ENCODE results near the gene RCAN1.

GRCh38 chr21:34649400-34649799 is 34.5 kb upstream of the RCAN1 start:
- TF ChIP-seq POLR2A (IDR thresholded peaks at IDR 0.05; ENCODE audit: low read depth, low read length) (no peak), POLR2AphosphoS5 (IDR thresholded peaks at IDR 0.05; ENCODE audit: low read depth, low read length) (no peak), POU2F2 (IDR thresholded peaks at IDR 0.05; ENCODE audit: low read depth, low read length) (no peak), TAF1 (IDR thresholded peaks at IDR 0.05; ENCODE audit: low read depth, low read length) (no peak)

All from GM12891 (cell line).